Gastrocnemius medialis (tissue), 4 donors: Measurements from ENCODE around the gene GFER.
"Not testable (repeated sequence)": the region's sequence is repeated elsewhere in the genome, so short reads cannot be mapped to it uniquely, and the experiment has no call there.

Experiments used
- CTCF ChIP-seq, 5 experiments: fragments of 450-650 bp in 3 of 5; fragments of 200-600 bp in 2 of 5; sonication (generic) in 2 of 5; IDR thresholded peaks in 4 of 5; conservative IDR thresholded peaks in 1 of 5; 1 replicate in 4 of 5; 2 replicates in 1 of 5; pipeline ENCODE4 v1.5.1; 2016 to 2019; ENCODE audit warnings: antibody characterized with exemption in 5 of 5, mild to moderate bottlenecking in 3 of 5, moderate library complexity in 3 of 5
- POLR2A ChIP-seq, 2 donors: fragments of 450-650 bp; IDR thresholded peaks; one replicate each; pipeline ENCODE4 v1.6.1; 2017; ENCODE audit warnings: antibody characterized with exemption in 2 of 2, mild to moderate bottlenecking in 2 of 2, moderate library complexity in 2 of 2

- not testable (repeated sequence) for TF ChIP-seq POLR2A (IDR thresholded peaks at IDR 0.05); CTCF (IDR thresholded peaks at IDR 0.05 in 4 of 5, conservative IDR thresholded peaks at IDR 0.05 in 1 of 5)
Measured at GRCh38 chr16:1962161-1963153, 21.5 kb upstream of the GFER start.
